Adrenal gland (tissue), 5 donors: ENCODE results near the gene GTSF1L.

Source experiments
- POLR2A ChIP-seq, 2 donors: fragments of 450-650 bp; IDR thresholded peaks; one replicate each; pipeline ENCODE4 v1.6.1; 2017; ENCODE audit warnings: antibody characterized with exemption in 2 of 2, mild to moderate bottlenecking in 2 of 2, moderate library complexity in 1 of 2
- TF ChIP-seq, protein P1 (sequence below), 6 experiments: fragments of 450-650 bp in 4 of 6; fragments of 200-600 bp in 2 of 6; sonication (generic) in 1 of 6; IDR thresholded peaks; 1 replicate in 5 of 6; 2 replicates in 1 of 6; pipeline versions ENCODE4 v1.5.1 to v1.8.0; 2016 to 2021; ENCODE audit warnings: antibody characterized with exemption in 6 of 6, mild to moderate bottlenecking in 2 of 6, moderate library complexity in 1 of 6
- donor health status: DM: no; HTN: no; CAD: no.

DNA sequence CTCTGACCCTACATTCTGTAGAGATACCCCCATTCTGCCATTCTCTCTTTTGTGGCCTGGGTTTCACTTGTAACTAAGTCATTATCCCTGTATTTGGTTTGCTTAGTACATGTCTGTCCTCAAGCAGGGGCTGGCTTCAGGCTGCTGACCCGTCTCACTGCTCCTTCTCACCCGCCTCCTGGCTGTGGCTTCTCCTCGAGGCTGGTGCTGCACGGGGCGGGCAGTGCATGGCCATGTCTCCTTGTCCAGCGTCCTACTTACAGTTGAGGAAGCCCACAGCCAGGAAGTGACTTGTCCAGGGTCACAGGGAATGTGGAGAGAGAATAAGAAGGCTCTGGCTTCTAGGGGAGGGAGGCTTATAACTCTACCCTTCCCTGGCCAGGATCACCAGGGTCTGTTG lies 11.3 kb downstream of the GTSF1L start:
- no peak for TF ChIP-seq POLR2A (IDR thresholded peaks at IDR 0.05)
- TF ChIP-seq, protein P1, sequence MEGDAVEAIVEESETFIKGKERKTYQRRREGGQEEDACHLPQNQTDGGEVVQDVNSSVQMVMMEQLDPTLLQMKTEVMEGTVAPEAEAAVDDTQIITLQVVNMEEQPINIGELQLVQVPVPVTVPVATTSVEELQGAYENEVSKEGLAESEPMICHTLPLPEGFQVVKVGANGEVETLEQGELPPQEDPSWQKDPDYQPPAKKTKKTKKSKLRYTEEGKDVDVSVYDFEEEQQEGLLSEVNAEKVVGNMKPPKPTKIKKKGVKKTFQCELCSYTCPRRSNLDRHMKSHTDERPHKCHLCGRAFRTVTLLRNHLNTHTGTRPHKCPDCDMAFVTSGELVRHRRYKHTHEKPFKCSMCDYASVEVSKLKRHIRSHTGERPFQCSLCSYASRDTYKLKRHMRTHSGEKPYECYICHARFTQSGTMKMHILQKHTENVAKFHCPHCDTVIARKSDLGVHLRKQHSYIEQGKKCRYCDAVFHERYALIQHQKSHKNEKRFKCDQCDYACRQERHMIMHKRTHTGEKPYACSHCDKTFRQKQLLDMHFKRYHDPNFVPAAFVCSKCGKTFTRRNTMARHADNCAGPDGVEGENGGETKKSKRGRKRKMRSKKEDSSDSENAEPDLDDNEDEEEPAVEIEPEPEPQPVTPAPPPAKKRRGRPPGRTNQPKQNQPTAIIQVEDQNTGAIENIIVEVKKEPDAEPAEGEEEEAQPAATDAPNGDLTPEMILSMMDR (IDR thresholded peaks at IDR 0.05), result no peak
